H1 (cell line): ENCODE measurements around the gene RAD9A. TPM values are rescaled to one million over a fixed set of nuclear protein-coding genes. Genes with fewer than 3 reads are reported as not detected.

Experiments used
- CHD7 ChIP-seq: fragments of 300-600 bp; sonication (generic); IDR thresholded peaks from 2 replicates; pipeline ENCODE4 v1.7.1; 2012; ENCODE audit warnings: low read length, moderate library complexity, mild to moderate bottlenecking, inconsistent platforms; ENCODE audit not compliant: insufficient replicate concordance
- TAF7 ChIP-seq: optimal IDR thresholded peaks from 2 replicates; pipeline ENCODE3; 2011; ENCODE audit warnings: low read depth, mild to moderate bottlenecking, inconsistent platforms, low read length, moderate library complexity, borderline replicate concordance
- USF2 ChIP-seq: IDR thresholded peaks from 2 replicates; pipeline ENCODE4 v1.6.1; 2011; ENCODE audit warnings: low read length, improper control_type of control experiment
- ZNF274 ChIP-seq: IDR thresholded peaks from 2 replicates; pipeline ENCODE4 v1.7.0; 2012; ENCODE audit warnings: low read length, borderline replicate concordance; ENCODE audit errors: extremely low read depth
- polyA plus RNA-seq, 7 experiments: library from polyadenylated mRNA; depleted of rRNA in 3 of 7; stranded (reverse) in 5 of 7; unstranded in 2 of 7; fragments of >200 nt in 5 of 7; fragments of 200-250 nt in 2 of 7; gene quantifications; 1 replicate in 5 of 7; 2 replicates in 1 of 7; 4 replicates in 1 of 7; pipeline versions ENCODE4 v1.2.1 to v1.2.3, GENCODE V29; 2011 to 2013; ENCODE audit warnings: missing spikeins in 2 of 7, mixed read lengths in 2 of 7
- total RNA-seq: library from RNA; stranded (reverse); fragmentation: NEBNext Ultra II Directional; extraction: Animal tissue kit (Norgen Biotek cat#: 25700); gene quantifications from 2 replicates; pipeline ENCODE4 v1.2.1, GENCODE V29; 2021

Gene RAD9A
- total and polyA plus RNA-seq, 2 of the 8 experiments (the other 6 are each of a cell fraction or from before 2014, with no cell fraction given) = 22.2 to 25.5 TPM

DNA sequence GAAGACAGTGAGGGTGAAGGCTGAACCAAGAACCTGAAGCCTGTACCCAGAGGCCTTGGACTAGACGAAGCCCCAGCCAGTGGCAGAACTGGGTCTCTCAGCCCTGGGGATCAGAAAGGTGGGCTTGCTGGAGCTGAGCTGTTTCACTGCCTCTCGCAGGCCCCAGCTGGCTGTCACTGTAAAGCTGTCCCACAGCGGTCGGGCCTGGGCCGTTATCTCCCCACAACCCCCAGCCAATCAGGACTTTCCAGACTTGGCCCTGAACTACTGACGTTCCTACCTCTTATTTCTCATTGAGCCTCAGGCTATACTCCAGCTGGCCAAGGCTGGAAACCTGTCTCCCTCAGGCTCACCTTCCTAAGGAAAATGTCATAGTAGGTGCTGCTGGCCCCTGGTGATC lies 5.8 kb downstream of the RAD9A start (continued):
- TF ChIP-seq CHD7 (no peak), USF2 (no peak), ZNF274 (no peak), TAF7 (no peak)
